ENCODE measurements around the gene CWF19L2.

DNA sequence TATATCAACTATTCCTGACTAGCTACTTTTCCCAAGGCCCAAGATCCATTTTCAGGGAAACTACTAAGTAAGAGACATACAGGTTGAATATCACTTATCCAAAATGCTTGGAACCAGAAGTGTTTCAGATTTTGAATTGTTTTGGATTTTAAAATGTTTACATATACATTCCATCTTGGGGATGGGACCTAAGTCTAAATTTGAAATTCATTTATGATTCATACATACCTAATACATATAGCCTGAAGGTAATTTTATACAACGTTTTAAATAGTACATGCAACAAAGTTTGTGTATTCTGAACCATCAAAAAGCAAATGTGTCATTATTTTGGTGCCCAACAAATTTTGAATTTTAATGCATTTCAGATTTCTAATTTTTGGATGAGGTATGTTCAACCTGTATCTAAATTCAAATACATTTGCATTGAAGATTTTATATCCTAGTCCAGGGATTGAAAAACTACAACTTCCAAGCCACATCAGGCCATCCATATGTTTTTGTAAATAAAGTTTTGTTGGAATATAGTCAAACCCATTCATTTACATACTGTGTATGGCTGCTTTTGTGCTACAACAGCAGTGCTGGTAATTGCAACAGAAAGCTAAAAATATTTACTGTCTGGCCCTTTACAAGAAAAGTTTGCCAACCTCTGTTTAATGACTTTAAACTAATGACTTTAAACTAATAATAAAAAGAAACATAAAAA lies 73.3 kb downstream of the CWF19L2 start:
- TF ChIP-seq, protein P1, sequence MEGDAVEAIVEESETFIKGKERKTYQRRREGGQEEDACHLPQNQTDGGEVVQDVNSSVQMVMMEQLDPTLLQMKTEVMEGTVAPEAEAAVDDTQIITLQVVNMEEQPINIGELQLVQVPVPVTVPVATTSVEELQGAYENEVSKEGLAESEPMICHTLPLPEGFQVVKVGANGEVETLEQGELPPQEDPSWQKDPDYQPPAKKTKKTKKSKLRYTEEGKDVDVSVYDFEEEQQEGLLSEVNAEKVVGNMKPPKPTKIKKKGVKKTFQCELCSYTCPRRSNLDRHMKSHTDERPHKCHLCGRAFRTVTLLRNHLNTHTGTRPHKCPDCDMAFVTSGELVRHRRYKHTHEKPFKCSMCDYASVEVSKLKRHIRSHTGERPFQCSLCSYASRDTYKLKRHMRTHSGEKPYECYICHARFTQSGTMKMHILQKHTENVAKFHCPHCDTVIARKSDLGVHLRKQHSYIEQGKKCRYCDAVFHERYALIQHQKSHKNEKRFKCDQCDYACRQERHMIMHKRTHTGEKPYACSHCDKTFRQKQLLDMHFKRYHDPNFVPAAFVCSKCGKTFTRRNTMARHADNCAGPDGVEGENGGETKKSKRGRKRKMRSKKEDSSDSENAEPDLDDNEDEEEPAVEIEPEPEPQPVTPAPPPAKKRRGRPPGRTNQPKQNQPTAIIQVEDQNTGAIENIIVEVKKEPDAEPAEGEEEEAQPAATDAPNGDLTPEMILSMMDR (IDR thresholded peaks at IDR 0.05; ENCODE audit: borderline replicate concordance, extremely low read depth, low read length, poor library complexity, severe bottlenecking), result no peak
- TF ChIP-seq EZH2 (IDR thresholded peaks at IDR 0.05; ENCODE audit: borderline replicate concordance, low read depth, low read length, severe bottlenecking), result no peak

Data from DND-41 (cell line).